ENCODE results near the gene PBXIP1. TPM values are rescaled to one million over a fixed set of nuclear protein-coding genes. Genes with fewer than 3 reads are reported as not detected.

The PBXIP1 gene
- total RNA-seq, 4 donors from 2014 or later, result 66.6 to 117 (median 109) TPM

- Histone ChIP-seq H3K4me1 (peaks cover 4 to 50% (median 18%) of the 10 kb centered on the region in 4 donors), H3K36me3 (peaks cover 0 to 59% (median 0%) of the 10 kb centered on the region in 3 donors), H3K27me3 (no peaks in the 10 kb centered on the region), H3K27ac (no peak overlapping the region), H3K4me3 (no peak overlapping the region), H3K9me3 (no peaks in the 10 kb centered on the region)
- TF ChIP-seq POLR2A (IDR thresholded peaks at IDR 0.05) (no peak), CTCF (IDR thresholded peaks at IDR 0.05) (no peak)
- no peak for DNase-seq
Observed at GRCh38 chr1:154948079-154948478, 7.8 kb downstream of the PBXIP1 start.

GRCh38 chr1:154945962-154946850, 9.7 kb downstream of the PBXIP1 start:
- Histone ChIP-seq H3K36me3 (peaks cover 0 to 51% (median 0%) of the 10 kb centered on the region in 3 donors), H3K9me3 (no peaks in the 10 kb centered on the region), H3K4me1 (peaks cover 4 to 50% (median 31%) of the 10 kb centered on the region in 4 donors), H3K4me3 (no peak overlapping the region), H3K27me3 (no peaks in the 10 kb centered on the region), H3K27ac (no peak overlapping the region)
- no peak for DNase-seq
- TF ChIP-seq CTCF (IDR thresholded peaks at IDR 0.05) (no peak), POLR2A (IDR thresholded peaks at IDR 0.05) (no peak)

DNA sequence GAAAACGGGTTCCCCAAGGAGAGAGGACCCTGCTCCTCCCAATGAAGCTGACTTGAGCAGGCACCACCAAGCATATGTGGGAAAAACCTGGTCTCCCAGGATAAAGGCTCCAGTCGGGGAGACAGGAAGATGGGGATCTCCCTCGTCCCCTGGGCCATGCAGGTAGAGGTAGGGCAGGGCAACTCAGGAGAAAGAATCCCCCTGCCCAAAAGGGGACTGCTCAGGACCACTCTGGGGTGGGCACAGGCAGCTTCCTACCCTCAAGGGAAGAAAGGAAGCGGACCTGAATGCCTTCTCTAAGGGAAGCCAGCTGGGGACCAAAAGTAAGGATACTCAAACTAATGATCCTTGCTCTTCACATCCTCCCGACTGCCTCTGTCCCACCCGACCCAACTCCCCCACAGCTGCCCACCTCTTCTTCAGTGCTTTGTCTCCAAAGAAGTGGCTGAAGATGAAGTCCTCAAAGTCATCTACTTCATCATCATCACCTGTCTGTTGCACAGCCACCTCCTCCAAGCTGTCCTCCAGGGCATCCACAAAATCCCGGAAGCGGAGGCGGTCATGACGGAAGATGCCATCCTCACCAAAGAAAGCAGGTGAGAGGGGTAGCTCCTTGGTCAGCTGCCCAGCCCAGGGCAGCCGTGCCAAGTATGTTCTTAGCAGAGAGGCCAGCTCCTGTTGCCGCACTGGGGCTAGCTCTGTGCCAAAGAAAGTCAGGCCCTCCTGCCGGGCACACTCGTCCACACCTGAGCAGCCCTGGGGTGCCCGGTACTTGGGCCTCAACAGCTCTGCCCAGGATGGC, 10.5 kb downstream of the PBXIP1 start:
- Histone ChIP-seq H3K4me3 (no peak overlapping the region), H3K27ac (peak overlapping the region; percentile 46 to 85 (median 72)), H3K27me3 (no peaks in the 10 kb centered on the region), H3K4me1 (peaks cover 4 to 53% (median 32%) of the 10 kb centered on the region in 4 donors), H3K36me3 (peaks cover 0 to 44% (median 0%) of the 10 kb centered on the region in 3 donors), H3K9me3 (no peaks in the 10 kb centered on the region)
- TF ChIP-seq POLR2A (IDR thresholded peaks at IDR 0.05) (no peak), CTCF (IDR thresholded peaks at IDR 0.05) (no peak)
- no peak for DNase-seq

- Histone ChIP-seq H3K36me3 (peaks cover 0 to 37% (median 0%) of the 10 kb centered on the region in 3 donors), H3K4me3 (no peak overlapping the region), H3K9me3 (no peaks in the 10 kb centered on the region), H3K27me3 (no peaks in the 10 kb centered on the region), H3K27ac (peak overlapping the region; percentile 57 to 85 (median 72)), H3K4me1 (peaks cover 4 to 53% (median 33%) of the 10 kb centered on the region in 4 donors)
- TF ChIP-seq CTCF (IDR thresholded peaks at IDR 0.05) (no peak), POLR2A (IDR thresholded peaks at IDR 0.05) (peak in 1 of 2 donors; percentile 48)
- DNase-seq, result peak in 2 of 3 donors; percentile 79
Observed at GRCh38 chr1:154944401-154945159, 11.3 kb downstream of the PBXIP1 start.
